Cardiac muscle cell (in vitro differentiated cells and primary cell): ENCODE results near the gene ITGA2. TPM values are rescaled to one million over a fixed set of nuclear protein-coding genes. Genes with fewer than 3 reads are reported as not detected.

ENCODE experiments used
- DNase-seq, 2 donors: peaks; one replicate each; pipeline versions ENCODE4 v3.0.0 to v3.0.0-alpha.2; 2010 to 2017; ENCODE audit warnings: low read depth in 1 of 2, low spot score in 1 of 2
- H3K27ac ChIP-seq: fragments of 200-600 bp; sonication (generic); 2 replicates; pipeline ENCODE4 v1.5.1; 2016
- H3K27me3 ChIP-seq: fragments of 200-600 bp; sonication (generic); 2 replicates; pipeline ENCODE4 v1.6.0; 2016; ENCODE audit warnings: control low read depth
- H3K36me3 ChIP-seq: fragments of 200-600 bp; sonication (generic); 2 replicates; pipeline ENCODE4 v1.5.1; 2016; ENCODE audit warnings: control low read depth
- H3K4me1 ChIP-seq: fragments of 200-600 bp; sonication (generic); 2 replicates; pipeline ENCODE4 v1.8.1; 2017; ENCODE audit warnings: low read depth, mild to moderate bottlenecking, mixed run types
- H3K4me3 ChIP-seq: fragments of 200-600 bp; sonication (generic); 2 replicates; pipeline ENCODE4 v1.5.1; 2016; ENCODE audit warnings: mild to moderate bottlenecking
- H3K9me3 ChIP-seq: fragments of 200-600 bp; sonication (generic); 2 replicates; pipeline ENCODE4 v1.5.1; 2017; ENCODE audit warnings: low read depth, mild to moderate bottlenecking, control low read depth
- polyA plus RNA-seq: library from polyadenylated mRNA; unstranded; fragments of >200 nt; fragmentation: Nextera tagmentation; extraction: Ambion mirVana; gene quantifications from 2 replicates; pipeline ENCODE4 v1.2.1, GENCODE V29; 2016
- total RNA-seq: library from RNA; depleted of rRNA; stranded (reverse); fragments of >200 nt; gene quantifications from 2 replicates; pipeline ENCODE4 v1.2.3, GENCODE V29; 2016
- TF ChIP-seq, protein P1 (sequence below): IDR thresholded peaks from 2 replicates; pipeline ENCODE4 v1.5.1; 2012; ENCODE audit warnings: low read depth, mild to moderate bottlenecking, low read length

ITGA2 gene
- total and polyA plus RNA-seq, 2 experiments from 2014 or later, result 0.57 to 2.3 TPM

DNA sequence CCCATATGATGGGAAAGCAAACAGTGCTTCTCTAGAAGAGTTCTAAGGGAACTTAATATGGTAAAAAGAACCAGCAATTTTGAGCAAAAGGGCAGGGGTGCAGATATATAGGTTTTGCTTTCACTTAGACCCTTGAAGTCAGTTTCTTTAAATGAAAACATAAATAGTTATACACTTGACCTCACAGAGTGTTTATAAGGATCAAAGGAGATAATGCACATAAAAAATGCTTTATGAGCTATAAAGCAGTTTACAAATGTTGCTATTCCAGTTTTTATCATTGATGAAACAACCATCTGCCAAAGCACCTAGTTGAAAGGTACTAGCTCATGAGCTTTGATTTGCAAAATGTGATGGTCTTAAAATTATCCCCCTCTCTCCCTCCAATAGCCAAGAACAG is 45.7 kb downstream of the ITGA2 start:
- no peaks in the 10 kb centered on the region for H3K27me3 ChIP-seq
- no peak overlapping the region for H3K4me3 ChIP-seq
- H3K27ac ChIP-seq, result no peak overlapping the region
- peaks cover 8% of the 10 kb centered on the region for H3K4me1 ChIP-seq
- no peaks in the 10 kb centered on the region for H3K36me3 ChIP-seq
- TF ChIP-seq, protein P1, sequence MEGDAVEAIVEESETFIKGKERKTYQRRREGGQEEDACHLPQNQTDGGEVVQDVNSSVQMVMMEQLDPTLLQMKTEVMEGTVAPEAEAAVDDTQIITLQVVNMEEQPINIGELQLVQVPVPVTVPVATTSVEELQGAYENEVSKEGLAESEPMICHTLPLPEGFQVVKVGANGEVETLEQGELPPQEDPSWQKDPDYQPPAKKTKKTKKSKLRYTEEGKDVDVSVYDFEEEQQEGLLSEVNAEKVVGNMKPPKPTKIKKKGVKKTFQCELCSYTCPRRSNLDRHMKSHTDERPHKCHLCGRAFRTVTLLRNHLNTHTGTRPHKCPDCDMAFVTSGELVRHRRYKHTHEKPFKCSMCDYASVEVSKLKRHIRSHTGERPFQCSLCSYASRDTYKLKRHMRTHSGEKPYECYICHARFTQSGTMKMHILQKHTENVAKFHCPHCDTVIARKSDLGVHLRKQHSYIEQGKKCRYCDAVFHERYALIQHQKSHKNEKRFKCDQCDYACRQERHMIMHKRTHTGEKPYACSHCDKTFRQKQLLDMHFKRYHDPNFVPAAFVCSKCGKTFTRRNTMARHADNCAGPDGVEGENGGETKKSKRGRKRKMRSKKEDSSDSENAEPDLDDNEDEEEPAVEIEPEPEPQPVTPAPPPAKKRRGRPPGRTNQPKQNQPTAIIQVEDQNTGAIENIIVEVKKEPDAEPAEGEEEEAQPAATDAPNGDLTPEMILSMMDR, result no peak
- no peak for DNase-seq
- no peaks in the 10 kb centered on the region for H3K9me3 ChIP-seq

DNA sequence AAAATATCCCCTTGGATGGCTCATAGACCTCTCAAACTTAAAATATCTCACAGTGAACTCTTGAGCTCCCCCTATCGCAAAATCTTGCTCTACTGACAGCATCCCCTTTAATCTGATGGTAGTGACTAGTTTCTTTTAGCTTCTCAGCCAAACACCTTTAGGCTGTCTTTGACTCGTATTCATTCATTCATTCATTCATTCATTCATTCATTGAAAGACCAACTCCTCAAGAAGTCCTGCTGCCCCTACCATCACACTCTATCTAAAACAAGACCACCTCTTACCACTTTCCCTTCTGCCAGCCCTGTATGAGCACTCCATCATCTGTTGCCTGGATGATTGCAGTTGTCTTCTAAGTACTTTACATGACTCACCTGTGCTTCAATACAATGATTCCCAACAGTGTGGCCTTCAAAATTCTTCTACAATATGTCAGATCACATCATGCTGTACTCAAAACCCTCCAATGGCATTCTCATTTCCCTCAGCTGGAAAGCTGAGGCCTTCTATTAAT is 46.8 kb downstream of the ITGA2 start:
- Histone ChIP-seq H3K4me3 (no peak overlapping the region), H3K27ac (no peak overlapping the region), H3K4me1 (peaks cover 8% of the 10 kb centered on the region), H3K36me3 (no peaks in the 10 kb centered on the region), H3K27me3 (no peaks in the 10 kb centered on the region), H3K9me3 (no peaks in the 10 kb centered on the region)
- DNase-seq, result no peak
- TF ChIP-seq, protein P1, result peak; percentile 41

DNA sequence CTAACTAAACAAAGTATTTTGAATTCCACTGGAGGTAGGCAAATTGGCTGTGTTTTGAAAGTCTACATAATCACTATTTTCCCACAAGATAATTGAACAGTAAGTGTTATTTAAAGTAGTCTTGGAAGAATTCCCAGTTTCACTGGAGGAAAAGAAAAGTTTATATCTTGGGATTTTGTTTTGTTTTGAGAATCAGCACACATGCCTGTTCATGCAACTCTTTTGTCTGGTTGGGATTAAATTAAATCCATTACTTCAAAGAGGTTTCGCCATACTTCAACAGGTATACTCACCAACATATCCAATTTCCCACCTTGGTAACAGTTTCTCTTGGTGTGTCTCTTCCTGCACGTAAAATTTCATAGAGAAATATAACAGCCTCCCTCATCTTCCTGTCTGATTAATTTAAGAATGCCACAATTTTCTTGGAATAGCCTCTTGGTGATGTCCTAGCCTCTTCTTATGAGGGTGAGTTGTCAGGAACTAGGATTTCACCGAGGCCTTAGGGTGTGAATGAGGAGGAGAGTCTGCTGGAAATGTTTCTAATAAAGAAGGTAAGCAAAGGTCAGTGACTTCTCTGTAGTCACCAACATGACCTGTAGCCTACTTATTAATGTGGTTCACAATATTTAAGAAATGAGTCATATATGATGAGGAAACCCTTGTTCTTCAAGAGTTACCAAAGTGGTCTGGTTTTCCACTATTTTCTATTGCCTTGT is 48.1 kb downstream of the ITGA2 start:
- DNase-seq, result peak in 1 of 2 donors; percentile 83
- no peak overlapping the region for H3K4me3 ChIP-seq
- H3K27ac ChIP-seq, result no peak overlapping the region
- no peaks in the 10 kb centered on the region for H3K4me1 ChIP-seq
- TF ChIP-seq, protein P1, result no peak
- H3K27me3 ChIP-seq, result no peaks in the 10 kb centered on the region
- no peaks in the 10 kb centered on the region for H3K36me3 ChIP-seq
- no peaks in the 10 kb centered on the region for H3K9me3 ChIP-seq

DNA sequence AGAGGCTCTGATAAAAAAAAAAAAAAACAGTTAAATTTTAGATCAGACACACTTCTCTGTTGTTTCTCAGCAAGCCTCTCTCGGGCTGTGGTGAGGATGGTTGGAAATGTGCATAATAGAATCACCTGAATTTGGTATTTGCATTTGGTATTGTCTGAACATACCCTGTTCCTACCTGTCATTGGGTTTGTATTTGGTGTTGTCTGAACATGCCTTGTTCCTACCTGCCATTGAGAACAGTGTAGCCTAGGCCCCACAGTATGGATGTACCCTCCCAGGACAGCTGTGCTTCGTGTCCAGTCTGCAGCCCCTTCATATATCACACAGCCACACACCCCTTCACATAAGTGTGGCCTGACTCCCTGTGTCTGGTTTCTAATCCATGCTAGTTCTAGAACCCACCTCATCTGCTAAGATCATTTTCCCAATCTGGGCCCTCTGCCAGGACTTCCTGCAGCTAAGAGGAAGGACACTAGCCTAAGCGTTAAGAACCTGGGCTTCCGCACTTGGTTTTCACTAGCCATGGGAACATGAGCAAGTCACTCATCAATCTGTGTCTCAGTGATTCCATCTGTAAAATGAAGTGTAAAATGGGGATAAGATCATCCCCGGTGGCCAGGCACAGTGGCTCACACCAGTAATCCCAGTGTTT is 49.2 kb downstream of the ITGA2 start:
- H3K4me1 ChIP-seq, result no peaks in the 10 kb centered on the region
- no peak overlapping the region for H3K4me3 ChIP-seq
- TF ChIP-seq, protein P1, result no peak
- H3K27me3 ChIP-seq, result no peaks in the 10 kb centered on the region
- DNase-seq, result no peak
- no peaks in the 10 kb centered on the region for H3K36me3 ChIP-seq
- no peaks in the 10 kb centered on the region for H3K9me3 ChIP-seq
- H3K27ac ChIP-seq, result no peak overlapping the region

DNA sequence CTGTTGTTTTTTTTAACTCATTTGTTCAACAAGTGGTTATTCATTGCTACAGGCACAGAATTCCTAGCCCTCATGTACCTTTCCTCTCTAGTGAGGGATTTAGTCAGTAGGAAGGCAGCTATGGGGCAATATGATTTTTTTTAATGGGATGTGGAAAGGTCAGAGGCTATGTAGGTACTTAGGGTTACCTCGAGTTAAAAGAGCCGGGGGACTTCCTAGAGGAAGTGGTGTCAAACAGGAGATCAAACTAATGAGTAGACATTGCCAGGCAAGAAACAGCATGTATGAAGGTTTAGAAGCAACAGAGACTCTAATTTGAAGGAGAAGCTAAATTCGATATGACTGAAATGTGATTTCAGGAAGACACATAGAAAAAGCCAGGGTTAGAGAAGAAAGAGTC is 50.7 kb downstream of the ITGA2 start:
- no peaks in the 10 kb centered on the region for H3K36me3 ChIP-seq
- H3K4me1 ChIP-seq, result no peaks in the 10 kb centered on the region
- no peaks in the 10 kb centered on the region for H3K9me3 ChIP-seq
- TF ChIP-seq, protein P1, result no peak
- H3K27me3 ChIP-seq, result no peaks in the 10 kb centered on the region
- H3K4me3 ChIP-seq, result no peak overlapping the region
- no peak for DNase-seq
- no peak overlapping the region for H3K27ac ChIP-seq
